IPS DF 6.9 (cell line): ENCODE results near the gene CLIP3.
"Not testable (repeated sequence)": the region's sequence is repeated elsewhere in the genome, so short reads cannot be mapped to it uniquely, and the experiment has no call there.

Experiments
- DNase-seq: peaks from one replicate; pipeline ENCODE4 v3.0.0-alpha.2; 2013; ENCODE audit warnings: low read depth, low spot score
- H3K27ac ChIP-seq: one replicate; pipeline ENCODE4 v1.5.1; 2013; ENCODE audit warnings: low read length, control low read depth
- H3K27me3 ChIP-seq: 2 replicates; pipeline ENCODE4 v1.6.1; 2013; ENCODE audit warnings: mild to moderate bottlenecking, low read length; ENCODE audit not compliant: control insufficient read depth, insufficient read depth
- H3K36me3 ChIP-seq: 2 replicates; pipeline ENCODE4 v1.6.1; 2013; ENCODE audit warnings: low read length; ENCODE audit not compliant: control insufficient read depth, insufficient read depth
- H3K4me1 ChIP-seq: 2 replicates; pipeline ENCODE4 v1.6.1; 2013; ENCODE audit warnings: low read length; ENCODE audit not compliant: control insufficient read depth, insufficient read depth
- H3K4me3 ChIP-seq: 2 replicates; pipeline ENCODE4 v1.5.1; 2013; ENCODE audit warnings: mild to moderate bottlenecking, low read length
- H3K9me3 ChIP-seq: 2 replicates; pipeline ENCODE4 v1.6.1; 2013; ENCODE audit warnings: low read length, inconsistent platforms; ENCODE audit not compliant: control insufficient read depth, insufficient read depth
- WGBS: extraction: QIAGEN DNeasy Blood & Tissue Kit; methylation state at CpG from one replicate; pipeline ENCODE4 v1.1.7; 2013; ENCODE audit warnings: mixed read lengths, missing lambda C conversion rate; ENCODE audit not compliant: insufficient read length, insufficient coverage; 5-methylcytosine and 5-hydroxymethylcytosine counted together

The CLIP3 gene

GRCh38 chr19:36046443-36047050 is 13.9 kb upstream of the CLIP3 start:
- peaks cover 1% of the 10 kb centered on the region; the same call in 1 of the 2 replicates for H3K4me1 ChIP-seq
- no peak for DNase-seq
- H3K4me3 ChIP-seq: no peak overlapping the region
- no peaks in the 10 kb centered on the region for H3K9me3 ChIP-seq
- no peaks in the 10 kb centered on the region for H3K36me3 ChIP-seq
- whole genome bisulfite sequencing: no CpG with 5 or more reads among the region's 5 CpGs
- no peak overlapping the region for H3K27ac ChIP-seq
- H3K27me3 ChIP-seq: no peaks in the 10 kb centered on the region

GRCh38 chr19:36043952-36044351 is 11.3 kb upstream of the CLIP3 start:
- Histone ChIP-seq H3K36me3 (no peaks in the 10 kb centered on the region), H3K27ac (no peak overlapping the region), H3K27me3 (no peaks in the 10 kb centered on the region), H3K9me3 (no peaks in the 10 kb centered on the region), H3K4me1 (no peaks in the 10 kb centered on the region), H3K4me3 (no peak overlapping the region)
- no peak for DNase-seq
- no CpG with 5 or more reads among the region's 2 CpGs for WGBS

GRCh38 chr19:36041831-36042230 is 9.2 kb upstream of the CLIP3 start:
- no peak for DNase-seq

GRCh38 chr19:36041092-36041491 is 8.4 kb upstream of the CLIP3 start:
- H3K36me3 ChIP-seq, H3K27ac ChIP-seq, H3K4me3 ChIP-seq, DNase-seq, H3K27me3 ChIP-seq, H3K4me1 ChIP-seq, H3K9me3 ChIP-seq: not testable (repeated sequence)
- no CpG with 5 or more reads among the region's 6 CpGs for WGBS

More at GRCh38 chr19:36041831-36042230, 9.2 kb upstream of the CLIP3 start:
- Histone ChIP-seq H3K27me3 (no peaks in the 10 kb centered on the region), H3K36me3 (no peaks in the 10 kb centered on the region), H3K27ac (no peak overlapping the region), H3K4me3 (no peak overlapping the region), H3K9me3 (no peaks in the 10 kb centered on the region), H3K4me1 (no peaks in the 10 kb centered on the region)
- WGBS: no CpG with 5 or more reads among the region's 3 CpGs

GRCh38 chr19:36040495-36040894 is 7.8 kb upstream of the CLIP3 start:
- DNase-seq: no peak
- no peak overlapping the region for H3K4me3 ChIP-seq
- H3K36me3 ChIP-seq: no peaks in the 10 kb centered on the region
- H3K27me3 ChIP-seq: no peaks in the 10 kb centered on the region
- no CpG with 5 or more reads among the region's 6 CpGs for WGBS
- no peaks in the 10 kb centered on the region for H3K9me3 ChIP-seq
- H3K4me1 ChIP-seq: no peaks in the 10 kb centered on the region
- H3K27ac ChIP-seq: no peak overlapping the region

GRCh38 chr19:36031308-36031707 is 1.4 kb downstream of the CLIP3 start:
- Histone ChIP-seq H3K36me3 (no peaks in the 10 kb centered on the region; the same call in 1 of the 2 replicates), H3K27me3 (no peaks in the 10 kb centered on the region), H3K9me3 (no peaks in the 10 kb centered on the region), H3K4me1 (no peaks in the 10 kb centered on the region; the same call in 1 of the 2 replicates), H3K4me3 (no peak overlapping the region), H3K27ac (no peak overlapping the region)
- no CpG with 5 or more reads among the region's 6 CpGs for WGBS
- DNase-seq: no peak

GRCh38 chr19:36030264-36031148 is 2.2 kb downstream of the CLIP3 start:
- DNase-seq: no peak
- H3K4me3 ChIP-seq: no peak overlapping the region
- no CpG with 5 or more reads among the region's 8 CpGs for WGBS
- H3K36me3 ChIP-seq: no peaks in the 10 kb centered on the region; the same call in 1 of the 2 replicates
- no peaks in the 10 kb centered on the region for H3K9me3 ChIP-seq
- H3K27ac ChIP-seq: no peak overlapping the region
- no peaks in the 10 kb centered on the region for H3K27me3 ChIP-seq
- H3K4me1 ChIP-seq: no peaks in the 10 kb centered on the region; the same call in 1 of the 2 replicates

- H3K27ac ChIP-seq: no peak overlapping the region
- WGBS: no CpG with 5 or more reads among the region's 10 CpGs
- H3K4me1 ChIP-seq: no peaks in the 10 kb centered on the region; the same call in 1 of the 2 replicates
- H3K36me3 ChIP-seq: peaks cover 8% of the 10 kb centered on the region
- H3K27me3 ChIP-seq: no peaks in the 10 kb centered on the region
- H3K4me3 ChIP-seq: no peak overlapping the region
- H3K9me3 ChIP-seq: no peaks in the 10 kb centered on the region
- DNase-seq: no peak
These were observed 4.2 kb downstream of the CLIP3 start for GRCh38 chr19:36028313-36029041.

GRCh38 chr19:36027696-36028095 is 5.0 kb downstream of the CLIP3 start:
- H3K4me3 ChIP-seq: no peak overlapping the region
- no CpG with 5 or more reads among the region's 6 CpGs for WGBS
- DNase-seq: no peak
- peaks cover 8% of the 10 kb centered on the region for H3K36me3 ChIP-seq
- no peaks in the 10 kb centered on the region for H3K27me3 ChIP-seq
- H3K9me3 ChIP-seq: no peaks in the 10 kb centered on the region
- no peaks in the 10 kb centered on the region; the same call in 1 of the 2 replicates for H3K4me1 ChIP-seq
- no peak overlapping the region for H3K27ac ChIP-seq

- no CpG with 5 or more reads among the region's 49 CpGs for WGBS
- Histone ChIP-seq H3K9me3 (no peaks in the 10 kb centered on the region), H3K27me3 (no peaks in the 10 kb centered on the region), H3K27ac (no peak overlapping the region), H3K4me1 (no peaks in the 10 kb centered on the region; the same call in 1 of the 2 replicates), H3K4me3 (no peak overlapping the region), H3K36me3 (peaks cover 8% of the 10 kb centered on the region)
- no peak for DNase-seq
These were observed 6.4 kb downstream of the CLIP3 start for GRCh38 chr19:36026091-36026876.
